ENCODE measurements around the gene CMTM3.

Gene CMTM3

GRCh38 chr16:66650707-66651473 is 46.4 kb downstream of the CMTM3 start (continued):
- no peak for TF ChIP-seq ZFP3 (tag by site-specific recombination; IDR thresholded peaks at IDR 0.05; ENCODE audit: low read depth)
- TF ChIP-seq ZNF354C (tag by site-specific recombination; IDR thresholded peaks at IDR 0.05; ENCODE audit: borderline replicate concordance, low read depth), result no peak
- TF ChIP-seq ZNF174 (tag by site-specific recombination; IDR thresholded peaks at IDR 0.05), result no peak
- TF ChIP-seq ZNF423 (tag by site-specific recombination; IDR thresholded peaks at IDR 0.05), result no peak
- TF ChIP-seq ZFP69B (tag by site-specific recombination; IDR thresholded peaks at IDR 0.05), result no peak
- no peak for TF ChIP-seq PRDM1 (tag by site-specific recombination; IDR thresholded peaks at IDR 0.05)
- TF ChIP-seq OSR2 (tag by site-specific recombination; IDR thresholded peaks at IDR 0.05), result peak; percentile 46
- TF ChIP-seq ZNF664 (tag by site-specific recombination; IDR thresholded peaks at IDR 0.05), result no peak
- TF ChIP-seq BCL11B (tag by site-specific recombination; IDR thresholded peaks at IDR 0.05; ENCODE audit: low read depth), result no peak
- no peak for TF ChIP-seq ZNF140 (tag by site-specific recombination; IDR thresholded peaks at IDR 0.05)
- TF ChIP-seq ZNF132 (tag by site-specific recombination; IDR thresholded peaks at IDR 0.05; ENCODE audit: borderline replicate concordance), result no peak
- TF ChIP-seq ZNF148 (tag by site-specific recombination; IDR thresholded peaks at IDR 0.05; ENCODE audit: borderline replicate concordance), result no peak
- TF ChIP-seq ZNF335 (tag by site-specific recombination; conservative IDR thresholded peaks at IDR 0.05), result peak; percentile 88
- TF ChIP-seq ZSCAN30 (tag by site-specific recombination; IDR thresholded peaks at IDR 0.05), result peak; percentile 76; the same call in 1 of the 2 replicates
- peak; percentile 60; the same call in 1 of the 2 replicates for TF ChIP-seq MZF1 (tag by site-specific recombination; IDR thresholded peaks at IDR 0.05; ENCODE audit: borderline replicate concordance)
- peak; percentile 33; the same call in 1 of the 2 replicates for TF ChIP-seq ZBTB17 (tag by site-specific recombination; IDR thresholded peaks at IDR 0.05)
- peak; percentile 22; the same call in 1 of the 2 replicates for TF ChIP-seq ZNF449 (tag by site-specific recombination; IDR thresholded peaks at IDR 0.05)
- TF ChIP-seq ZNF366 (tag by site-specific recombination; conservative IDR thresholded peaks at IDR 0.05), result 0 out of 2 replicates have a peak, but pooled peaks have one; percentile 20
- TF ChIP-seq ZNF777 (tag by site-specific recombination; IDR thresholded peaks at IDR 0.05; ENCODE audit: borderline replicate concordance), result no peak
- no peak for TF ChIP-seq ZNF211 (tag by site-specific recombination; IDR thresholded peaks at IDR 0.05; ENCODE audit: low read depth)
- no peak for TF ChIP-seq ZNF658 (tag by site-specific recombination; IDR thresholded peaks at IDR 0.05)
- TF ChIP-seq BCL11A (tag by site-specific recombination; IDR thresholded peaks at IDR 0.05; ENCODE audit: low read depth), result no peak
- peak; percentile 33; the same call in 1 of the 2 replicates for TF ChIP-seq ZNF398 (tag by site-specific recombination; IDR thresholded peaks at IDR 0.05)
- peak; percentile 91 for TF ChIP-seq FEZF1 (tag by site-specific recombination; IDR thresholded peaks at IDR 0.05)
- TF ChIP-seq ATF2 (tag by site-specific recombination; IDR thresholded peaks at IDR 0.05; ENCODE audit: low read depth), result no peak
- peak; percentile 87 for TF ChIP-seq CTCF (tag by site-specific recombination; IDR thresholded peaks at IDR 0.05)
- no peak for TF ChIP-seq ZNF221 (tag by site-specific recombination; IDR thresholded peaks at IDR 0.05; ENCODE audit: borderline replicate concordance)
- 0 out of 2 replicates have a peak, but pooled peaks have one; percentile 22 for TF ChIP-seq ZNF629 (tag by site-specific recombination; IDR thresholded peaks at IDR 0.05)
- TF ChIP-seq IKZF3 (tag by site-specific recombination; IDR thresholded peaks at IDR 0.05), result no peak
- no peak for TF ChIP-seq SETDB1 (IDR thresholded peaks at IDR 0.05; ENCODE audit: insufficient read length, low read length)
- peak; percentile 23; the same call in 1 of the 2 replicates for TF ChIP-seq ZXDB (tag by site-specific recombination; IDR thresholded peaks at IDR 0.05)
- no peak for TF ChIP-seq ZNF239 (tag by site-specific recombination; IDR thresholded peaks at IDR 0.05)

Data from HEK293 (cell line).